COLO668 (cell line): ENCODE results near the gene NLRP1.

Experiments used
- DNase-seq: peaks from one replicate; lab custom pipeline; 2025; ENCODE audit not compliant: unreplicated experiment; lab: John Stamatoyannopoulos, UW

NLRP1 gene

GRCh38 chr17:5480962-5481361, 103.3 kb downstream of the NLRP1 start:
- DNase-seq = no peak

- no peak for DNase-seq
Observed at GRCh38 chr17:5478992-5479391, 105.3 kb downstream of the NLRP1 start.

- no peak for DNase-seq
Observed at GRCh38 chr17:5473906-5474305, 110.4 kb downstream of the NLRP1 start.

- no peak for DNase-seq
Observed at GRCh38 chr17:5472511-5472910, 111.8 kb downstream of the NLRP1 start.

- no peak for DNase-seq
Observed at GRCh38 chr17:5468075-5468473, 116.2 kb downstream of the NLRP1 start.

GRCh38 chr17:5467416-5467815, 116.9 kb downstream of the NLRP1 start:
- no peak for DNase-seq

GRCh38 chr17:5466295-5466694, 118.0 kb downstream of the NLRP1 start:
- DNase-seq = no peak

GRCh38 chr17:5464717-5465507, 119.4 kb downstream of the NLRP1 start:
- no peak for DNase-seq
